HepG2 (cell line): ENCODE results near the gene GGTA1. TPM values are rescaled to one million over a fixed set of nuclear protein-coding genes. Genes with fewer than 3 reads are reported as not detected.

Experiments used
- ATAC-seq: fragments of 200-7000 bp; cut with Tn5 transposase; 3 replicates; pipeline ENCODE4 v1.9.1; 2020; ENCODE audit warnings: mild to moderate bottlenecking, moderate library complexity
- BruUV-seq: library from RNA; stranded (reverse); fragments of 400-500 nt; replicated peaks from 2 replicates; lab custom pipeline; 2021; lab: Mats Ljungman, UMichigan
- CTCF ChIA-PET: fragments of 300-600 bp; formaldehyde crosslinking; extraction: SDS; loops from one replicate; lab custom pipeline; 2021; ENCODE audit warnings: low total read pairs, inconsistent platforms, low intra/inter-chr PET ratio; lab: Yijun Ruan, JAX
- POLR2A ChIA-PET: fragments of 350-600 bp; sonication (Branson Sonifier 250); formaldehyde crosslinking; loops from one replicate; lab custom pipeline; 2020; ENCODE audit warnings: antibody characterized with exemption, inconsistent platforms; lab: Yijun Ruan, JAX
- DNase-seq: peaks from one replicate; pipeline ENCODE4 v3.0.0-alpha.2; 2015; ENCODE audit warnings: low spot score
- FAIRE-seq: peaks from 3 replicates; lab custom pipeline; 2011; peaks lifted over from hg19 to GRCh38; lab: Jason Lieb, UNC
- H2AFZ ChIP-seq: one replicate; pipeline ENCODE4 v1.6.1; 2011; ENCODE audit warnings: low read length, inconsistent platforms
- H3K27ac ChIP-seq: fragments of 300-600 bp; 3 replicates; pipeline ENCODE4 v1.8.0; 2011; ENCODE audit warnings: mixed run types, mild to moderate bottlenecking, mixed read lengths, low read length, inconsistent platforms; ENCODE audit not compliant: insufficient read depth; ENCODE audit errors: extremely low read length
- H3K27me3 ChIP-seq, 2 experiments: fragments of 200-600 bp in 1 of 2; 2 replicates in 1 of 2; 3 replicates in 1 of 2; pipeline versions ENCODE4 v1.6.0 to v1.8.0; 2011; ENCODE audit warnings: low read length in 2 of 2, mild to moderate bottlenecking in 2 of 2, moderate library complexity in 2 of 2, inconsistent platforms in 1 of 2; ENCODE audit not compliant: insufficient read depth in 2 of 2, control insufficient read depth in 1 of 2
- H3K36me3 ChIP-seq, 2 experiments: fragments of 200-600 bp in 1 of 2; replicated peaks in 1 of 2; 2 replicates in 1 of 2; 3 replicates in 1 of 2; pipeline versions ENCODE4 v1.5.1 to v1.8.0; 2011; ENCODE audit warnings: low read length in 2 of 2, inconsistent platforms in 1 of 2; ENCODE audit not compliant: insufficient read depth in 2 of 2, control insufficient read depth in 1 of 2
- H3K4me1 ChIP-seq: 2 replicates; pipeline ENCODE4 v1.5.1; 2012; ENCODE audit warnings: low read length, inconsistent platforms; ENCODE audit not compliant: insufficient read depth
- H3K4me2 ChIP-seq: 2 replicates; pipeline ENCODE4 v1.6.0; 2011; ENCODE audit warnings: low read depth, low read length, inconsistent platforms
- H3K4me3 ChIP-seq, 3 experiments: fragments of 200-600 bp in 1 of 3; sonication (generic), shearing (Covaris generic) in 1 of 3; replicated peaks in 1 of 3; 2 replicates each; pipeline ENCODE4 v1.5.1; 2011 to 2016; ENCODE audit warnings: low read length in 3 of 3, inconsistent platforms in 2 of 3, low read depth in 2 of 3, mild to moderate bottlenecking in 2 of 3, control low read depth in 1 of 3, mixed read lengths in 1 of 3; ENCODE audit not compliant: insufficient read depth in 1 of 3
- H3K79me2 ChIP-seq: one replicate; pipeline ENCODE4 v1.6.1; 2011; ENCODE audit warnings: low read length, inconsistent platforms; ENCODE audit not compliant: insufficient read depth
- H3K9ac ChIP-seq: 2 replicates; pipeline ENCODE4 v1.6.0; 2011; ENCODE audit warnings: mild to moderate bottlenecking, low read depth, low read length, inconsistent platforms; ENCODE audit not compliant: insufficient read depth
- H3K9me3 ChIP-seq: 2 replicates; pipeline ENCODE4 v1.5.1; 2012; ENCODE audit warnings: mild to moderate bottlenecking, low read length
- H4K20me1 ChIP-seq: 2 replicates; pipeline ENCODE4 v1.6.0; 2011; ENCODE audit warnings: inconsistent platforms, mild to moderate bottlenecking, low read length, moderate library complexity; ENCODE audit not compliant: insufficient read depth
- KLF15 ChIP-seq: sonication (generic); formaldehyde crosslinking; IDR thresholded peaks from 2 replicates; pipeline ENCODE4 v1.8.1; 2023; ENCODE audit warnings: borderline replicate concordance, mild to moderate bottlenecking, inconsistent platforms, missing genetic modification reagents, mixed read lengths
- MIXL1 ChIP-seq: IDR thresholded peaks from 2 replicates; pipeline ENCODE4 v1.6.1; 2016
- ZNF598 ChIP-seq: sonication (generic); formaldehyde crosslinking; IDR thresholded peaks from 2 replicates; pipeline ENCODE4 v1.5.1; 2020; ENCODE audit warnings: mild to moderate bottlenecking, missing genetic modification reagents, borderline replicate concordance
- WGBS: methylation state at CpG from one replicate; pipeline ENCODE4 v1.1.6; 2017; ENCODE audit warnings: low lambda C conversion rate; 5-methylcytosine and 5-hydroxymethylcytosine counted together
- in situ Hi-C: cut with HindIII; loops from 2 replicates; pipeline ENCODE4 v1.10.0; 2017; ENCODE audit warnings: low pct_unique_long_range_greater_than_20kb; ENCODE audit not compliant: extremely low pct_ligation_motif_present
- intact Hi-C: fragments of 100-400 bp; cut with micrococcal nuclease; formaldehyde crosslinking; loops from one replicate; pipeline ENCODE4 v1.10.0; 2022; ENCODE audit not compliant: unreplicated experiment
- polyA plus RNA-seq, 8 experiments: library from polyadenylated mRNA; depleted of rRNA in 3 of 8; stranded (reverse) in 7 of 8; unstranded in 1 of 8; fragments of >200 nt; fragmentation: Illumina TruSeq in 4 of 8; extraction: Trizol in 4 of 8; gene quantifications; 2 replicates each; pipeline versions ENCODE4 v1.2.1 to v1.2.3, GENCODE V29; 2011 to 2016; ENCODE audit warnings: low read depth in 4 of 8, missing spikeins in 1 of 8, mixed read lengths in 1 of 8; ENCODE audit not compliant: insufficient read depth in 1 of 8
- total RNA-seq, 5 experiments: library from RNA; depleted of rRNA; stranded (reverse); fragments of >200 nt; fragmentation: Illumina TruSeq; extraction: Trizol; gene quantifications; 2 replicates each; pipeline ENCODE4 v1.2.3, GENCODE V29; 2016; ENCODE audit warnings: low read depth in 1 of 5
- TF ChIP-seq, protein P1 (sequence below): sonication (generic); formaldehyde crosslinking; IDR thresholded peaks from 2 replicates; pipeline ENCODE4 v1.4.0; 2020; ENCODE audit warnings: low read depth, missing genetic modification reagents
- TF ChIP-seq, protein P2 (sequence below): sonication (generic); formaldehyde crosslinking; IDR thresholded peaks from 2 replicates; pipeline ENCODE4 v1.5.1; 2020; ENCODE audit warnings: mild to moderate bottlenecking, missing genetic modification reagents, moderate library complexity
- TF ChIP-seq, protein P3 (sequence below): sonication (generic); formaldehyde crosslinking; IDR thresholded peaks from 2 replicates; pipeline ENCODE4 v1.9.0; 2022; ENCODE audit warnings: missing genetic modification reagents, mild to moderate bottlenecking, borderline replicate concordance

GGTA1 gene
- total and polyA plus RNA-seq, 2 of the 13 experiments (the other 11 are each of a cell fraction or from before 2014, with no cell fraction given) = not detected

DNA sequence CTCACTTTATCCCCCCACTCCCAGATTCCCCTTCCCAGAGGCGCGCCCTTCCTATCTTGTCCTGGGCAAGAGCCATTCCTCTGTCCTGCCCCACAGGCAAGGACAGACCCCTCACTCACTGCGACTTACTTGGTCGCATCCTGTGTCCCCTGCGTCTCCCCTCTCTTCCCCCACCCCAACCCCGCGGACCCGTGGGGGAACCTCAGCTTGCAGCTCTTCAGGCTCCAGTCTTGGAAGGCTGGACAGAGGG is 542 bp downstream of the GGTA1 start:
- DNase-seq (no peak), ATAC-seq (peak; percentile 30), FAIRE-seq (no peak)
- no peaks in the 10 kb centered on the region for H3K79me2 ChIP-seq
- POLR2A ChIA-PET = no interaction called here
- peaks cover 5% of the 10 kb centered on the region; the same call in 1 of the 2 replicates for H3K9me3 ChIP-seq
- H3K4me2 ChIP-seq = peak overlapping the region; percentile 66
- H3K27me3 ChIP-seq = peaks cover 7 to 54% of the 10 kb centered on the region in 2 experiments
- CTCF ChIA-PET = no interaction called here
- 34% methylated on average over 8 of the region's 8 CpGs for WGBS
- BruUV-seq = no TSS peak
- in situ Hi-C loops = no loop called here
- H3K36me3 ChIP-seq = no peaks in the 10 kb centered on the region
- H3K4me3 ChIP-seq = peak overlapping the region in 1 of 3 experiments; percentile 46; a peak in 2 of 6 replicates
- H3K4me1 ChIP-seq = peaks cover 21% of the 10 kb centered on the region
- TF ChIP-seq, protein P1, sequence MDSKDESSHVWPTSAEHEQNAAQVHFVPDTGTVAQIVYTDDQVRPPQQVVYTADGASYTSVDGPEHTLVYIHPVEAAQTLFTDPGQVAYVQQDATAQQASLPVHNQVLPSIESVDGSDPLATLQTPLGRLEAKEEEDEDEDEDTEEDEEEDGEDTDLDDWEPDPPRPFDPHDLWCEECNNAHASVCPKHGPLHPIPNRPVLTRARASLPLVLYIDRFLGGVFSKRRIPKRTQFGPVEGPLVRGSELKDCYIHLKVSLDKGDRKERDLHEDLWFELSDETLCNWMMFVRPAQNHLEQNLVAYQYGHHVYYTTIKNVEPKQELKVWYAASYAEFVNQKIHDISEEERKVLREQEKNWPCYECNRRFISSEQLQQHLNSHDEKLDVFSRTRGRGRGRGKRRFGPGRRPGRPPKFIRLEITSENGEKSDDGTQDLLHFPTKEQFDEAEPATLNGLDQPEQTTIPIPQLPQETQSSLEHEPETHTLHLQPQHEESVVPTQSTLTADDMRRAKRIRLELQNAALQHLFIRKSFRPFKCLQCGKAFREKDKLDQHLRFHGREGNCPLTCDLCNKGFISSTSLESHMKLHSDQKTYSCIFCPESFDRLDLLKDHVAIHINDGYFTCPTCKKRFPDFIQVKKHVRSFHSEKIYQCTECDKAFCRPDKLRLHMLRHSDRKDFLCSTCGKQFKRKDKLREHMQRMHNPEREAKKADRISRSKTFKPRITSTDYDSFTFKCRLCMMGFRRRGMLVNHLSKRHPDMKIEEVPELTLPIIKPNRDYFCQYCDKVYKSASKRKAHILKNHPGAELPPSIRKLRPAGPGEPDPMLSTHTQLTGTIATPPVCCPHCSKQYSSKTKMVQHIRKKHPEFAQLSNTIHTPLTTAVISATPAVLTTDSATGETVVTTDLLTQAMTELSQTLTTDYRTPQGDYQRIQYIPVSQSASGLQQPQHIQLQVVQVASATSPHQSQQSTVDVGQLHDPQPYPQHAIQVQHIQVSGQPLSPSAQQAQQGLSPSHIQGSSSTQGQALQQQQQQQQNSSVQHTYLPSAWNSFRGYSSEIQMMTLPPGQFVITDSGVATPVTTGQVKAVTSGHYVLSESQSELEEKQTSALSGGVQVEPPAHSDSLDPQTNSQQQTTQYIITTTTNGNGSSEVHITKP (CRISPR knock-in tag) = no peak
- no peak for TF ChIP-seq KLF15 (CRISPR knock-in tag)
- no peak overlapping the region for H3K9ac ChIP-seq
- intact Hi-C loops = no loop called here
- no peak overlapping the region for H3K27ac ChIP-seq
- H4K20me1 ChIP-seq = peaks cover 5% of the 10 kb centered on the region; the same call in 1 of the 2 replicates
- H2AFZ ChIP-seq = no peak overlapping the region

DNA sequence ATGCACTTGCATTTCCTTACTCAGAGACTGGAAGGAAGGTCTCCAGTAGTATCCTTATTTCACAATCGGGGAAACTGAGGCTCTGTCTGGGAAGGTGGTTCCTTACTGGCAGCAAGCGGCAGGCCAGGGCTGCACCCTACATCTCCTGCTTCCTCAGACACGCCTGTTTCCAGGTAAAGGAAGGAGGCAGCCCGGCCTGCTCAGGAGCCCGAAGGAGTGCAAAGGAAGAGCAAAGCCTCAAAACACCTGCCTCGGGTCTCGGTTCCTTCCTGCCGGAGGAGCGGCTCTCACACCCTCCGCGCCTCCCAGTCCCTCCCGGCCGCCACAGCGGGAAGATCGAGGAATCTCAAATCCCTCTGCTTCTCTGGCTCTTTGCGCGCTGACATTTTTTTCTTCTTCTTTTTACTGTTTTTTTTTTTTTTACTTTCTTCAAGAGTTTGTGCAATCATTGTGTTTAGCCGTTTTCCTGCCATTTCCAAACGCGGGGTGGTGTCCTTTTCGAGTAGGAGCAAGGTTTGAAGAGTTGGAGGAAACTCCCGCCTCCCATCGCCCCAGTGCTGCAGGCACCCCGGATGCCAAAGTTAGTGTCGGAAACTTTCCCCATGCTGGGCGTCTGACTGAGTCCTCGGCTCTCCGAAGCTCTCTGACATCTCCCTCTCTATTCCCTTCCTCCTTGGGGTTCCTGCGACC is 1.0 kb downstream of the GGTA1 start:
- in situ Hi-C loops = no loop called here
- Histone ChIP-seq H3K9ac (no peak overlapping the region), H3K4me3 (peak overlapping the region in 1 of 3 experiments; percentile 46; a peak in 1 of 6 replicates), H3K36me3 (no peaks in the 10 kb centered on the region), H4K20me1 (peaks cover 5% of the 10 kb centered on the region; the same call in 1 of the 2 replicates), H3K27me3 (peaks cover 5 to 53% of the 10 kb centered on the region in 2 experiments), H3K27ac (no peak overlapping the region), H3K4me2 (peak overlapping the region; percentile 66; the same call in 1 of the 2 replicates), H3K9me3 (peaks cover 5% of the 10 kb centered on the region; the same call in 1 of the 2 replicates), H2AFZ (no peak overlapping the region), H3K79me2 (no peaks in the 10 kb centered on the region), H3K4me1 (peaks cover 21% of the 10 kb centered on the region)
- no peak for FAIRE-seq
- POLR2A ChIA-PET = no interaction called here
- WGBS = 12% methylated on average over 27 of the region's 29 CpGs
- intact Hi-C loops = no loop called here
- BruUV-seq = no TSS peak
- CTCF ChIA-PET = no interaction called here
- TF ChIP-seq, protein P2, sequence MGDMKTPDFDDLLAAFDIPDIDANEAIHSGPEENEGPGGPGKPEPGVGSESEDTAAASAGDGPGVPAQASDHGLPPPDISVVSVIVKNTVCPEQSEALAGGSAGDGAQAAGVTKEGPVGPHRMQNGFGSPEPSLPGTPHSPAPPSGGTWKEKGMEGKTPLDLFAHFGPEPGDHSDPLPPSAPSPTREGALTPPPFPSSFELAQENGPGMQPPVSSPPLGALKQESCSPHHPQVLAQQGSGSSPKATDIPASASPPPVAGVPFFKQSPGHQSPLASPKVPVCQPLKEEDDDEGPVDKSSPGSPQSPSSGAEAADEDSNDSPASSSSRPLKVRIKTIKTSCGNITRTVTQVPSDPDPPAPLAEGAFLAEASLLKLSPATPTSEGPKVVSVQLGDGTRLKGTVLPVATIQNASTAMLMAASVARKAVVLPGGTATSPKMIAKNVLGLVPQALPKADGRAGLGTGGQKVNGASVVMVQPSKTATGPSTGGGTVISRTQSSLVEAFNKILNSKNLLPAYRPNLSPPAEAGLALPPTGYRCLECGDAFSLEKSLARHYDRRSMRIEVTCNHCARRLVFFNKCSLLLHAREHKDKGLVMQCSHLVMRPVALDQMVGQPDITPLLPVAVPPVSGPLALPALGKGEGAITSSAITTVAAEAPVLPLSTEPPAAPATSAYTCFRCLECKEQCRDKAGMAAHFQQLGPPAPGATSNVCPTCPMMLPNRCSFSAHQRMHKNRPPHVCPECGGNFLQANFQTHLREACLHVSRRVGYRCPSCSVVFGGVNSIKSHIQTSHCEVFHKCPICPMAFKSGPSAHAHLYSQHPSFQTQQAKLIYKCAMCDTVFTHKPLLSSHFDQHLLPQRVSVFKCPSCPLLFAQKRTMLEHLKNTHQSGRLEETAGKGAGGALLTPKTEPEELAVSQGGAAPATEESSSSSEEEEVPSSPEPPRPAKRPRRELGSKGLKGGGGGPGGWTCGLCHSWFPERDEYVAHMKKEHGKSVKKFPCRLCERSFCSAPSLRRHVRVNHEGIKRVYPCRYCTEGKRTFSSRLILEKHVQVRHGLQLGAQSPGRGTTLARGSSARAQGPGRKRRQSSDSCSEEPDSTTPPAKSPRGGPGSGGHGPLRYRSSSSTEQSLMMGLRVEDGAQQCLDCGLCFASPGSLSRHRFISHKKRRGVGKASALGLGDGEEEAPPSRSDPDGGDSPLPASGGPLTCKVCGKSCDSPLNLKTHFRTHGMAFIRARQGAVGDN (CRISPR knock-in tag) = 0 out of 2 replicates have a peak, but pooled peaks have one; percentile 13
- TF ChIP-seq ZNF598 (CRISPR knock-in tag) (0 out of 2 replicates have a peak, but pooled peaks have one; percentile 40), MIXL1 (CRISPR knock-in tag) (no peak)
- TF ChIP-seq, protein P3, sequence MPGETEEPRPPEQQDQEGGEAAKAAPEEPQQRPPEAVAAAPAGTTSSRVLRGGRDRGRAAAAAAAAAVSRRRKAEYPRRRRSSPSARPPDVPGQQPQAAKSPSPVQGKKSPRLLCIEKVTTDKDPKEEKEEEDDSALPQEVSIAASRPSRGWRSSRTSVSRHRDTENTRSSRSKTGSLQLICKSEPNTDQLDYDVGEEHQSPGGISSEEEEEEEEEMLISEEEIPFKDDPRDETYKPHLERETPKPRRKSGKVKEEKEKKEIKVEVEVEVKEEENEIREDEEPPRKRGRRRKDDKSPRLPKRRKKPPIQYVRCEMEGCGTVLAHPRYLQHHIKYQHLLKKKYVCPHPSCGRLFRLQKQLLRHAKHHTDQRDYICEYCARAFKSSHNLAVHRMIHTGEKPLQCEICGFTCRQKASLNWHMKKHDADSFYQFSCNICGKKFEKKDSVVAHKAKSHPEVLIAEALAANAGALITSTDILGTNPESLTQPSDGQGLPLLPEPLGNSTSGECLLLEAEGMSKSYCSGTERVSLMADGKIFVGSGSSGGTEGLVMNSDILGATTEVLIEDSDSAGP = 0 out of 2 replicates have a peak, but pooled peaks have one; percentile 24
- peak; percentile 16 for ATAC-seq
- no peak for DNase-seq
